H9 (cell line): Measurements from ENCODE around the gene KIF23. TPM values are rescaled to one million over a fixed set of nuclear protein-coding genes. Genes with fewer than 3 reads are reported as not detected.

Experiments
- DNase-seq: peaks from one replicate; pipeline ENCODE4 v3.0.0-alpha.2; 2017
- H2AFZ ChIP-seq: one replicate; pipeline ENCODE4 v1.6.1; 2013; ENCODE audit warnings: mild to moderate bottlenecking, low read length, control low read depth, moderate library complexity
- H2AK5ac ChIP-seq: 2 replicates; pipeline ENCODE4 v1.6.1; 2013; ENCODE audit warnings: low read length, control low read depth, mixed read lengths; ENCODE audit not compliant: insufficient read length
- H2BK120ac ChIP-seq: one replicate; pipeline ENCODE4 v1.6.1; 2013; ENCODE audit warnings: low read depth, mild to moderate bottlenecking, low read length, control low read depth, inconsistent platforms; ENCODE audit not compliant: poor library complexity, severe bottlenecking
- H2BK12ac ChIP-seq: 2 replicates; pipeline ENCODE4 v1.6.1; 2013; ENCODE audit warnings: low read length, control low read depth, mixed read lengths, low read depth; ENCODE audit not compliant: insufficient read length
- H2BK15ac ChIP-seq: 2 replicates; pipeline ENCODE4 v1.6.1; 2013; ENCODE audit warnings: low read depth, low read length, control low read depth
- H2BK20ac ChIP-seq: one replicate; pipeline ENCODE4 v1.6.1; 2013; ENCODE audit warnings: low read depth, mild to moderate bottlenecking, low read length, control low read depth, inconsistent platforms; ENCODE audit not compliant: poor library complexity, severe bottlenecking
- H2BK5ac ChIP-seq: 2 replicates; pipeline ENCODE4 v1.6.1; 2013; ENCODE audit warnings: low read length, control low read depth, mixed read lengths; ENCODE audit not compliant: insufficient read length
- H3K14ac ChIP-seq: 2 replicates; pipeline ENCODE4 v1.6.1; 2013; ENCODE audit warnings: low read length, control low read depth; ENCODE audit not compliant: insufficient read depth
- H3K18ac ChIP-seq: 2 replicates; pipeline ENCODE4 v1.6.1; 2013; ENCODE audit warnings: low read depth, mild to moderate bottlenecking, mixed read lengths, low read length, control low read depth; ENCODE audit not compliant: insufficient read length
- H3K23ac ChIP-seq: 2 replicates; pipeline ENCODE4 v1.6.1; 2013; ENCODE audit warnings: low read length, control low read depth, mixed read lengths, low read depth; ENCODE audit not compliant: insufficient read length
- H3K23me2 ChIP-seq: 2 replicates; pipeline ENCODE4 v1.6.1; 2013; ENCODE audit warnings: low read depth, mild to moderate bottlenecking, mixed read lengths, low read length, control low read depth; ENCODE audit not compliant: insufficient read length, poor library complexity, severe bottlenecking
- H3K27ac ChIP-seq: 2 replicates; pipeline ENCODE4 v1.5.1; 2013; ENCODE audit warnings: low read length, control low read depth, mixed read lengths, low read depth; ENCODE audit not compliant: insufficient read length
- H3K27me3 ChIP-seq: 2 replicates; pipeline ENCODE4 v1.6.1; 2013; ENCODE audit warnings: low read length, control low read depth, inconsistent platforms; ENCODE audit not compliant: insufficient read depth
- H3K4ac ChIP-seq: 2 replicates; pipeline ENCODE4 v1.6.1; 2013; ENCODE audit warnings: low read depth, mild to moderate bottlenecking, control low read depth, inconsistent platforms, low read length, moderate library complexity
- H3K4me1 ChIP-seq: 2 replicates; pipeline ENCODE4 v1.6.1; 2013; ENCODE audit warnings: low read length, control low read depth, inconsistent platforms; ENCODE audit not compliant: insufficient read depth
- H3K4me2 ChIP-seq: 2 replicates; pipeline ENCODE4 v1.6.1; 2013; ENCODE audit warnings: low read length, control low read depth, mixed read lengths; ENCODE audit not compliant: insufficient read length, insufficient read depth
- H3K56ac ChIP-seq: 2 replicates; pipeline ENCODE4 v1.6.1; 2013; ENCODE audit warnings: low read depth, mild to moderate bottlenecking, mixed read lengths, low read length, control low read depth; ENCODE audit not compliant: insufficient read length
- H3K79me1 ChIP-seq: 2 replicates; pipeline ENCODE4 v1.6.1; 2013; ENCODE audit warnings: low read depth, mild to moderate bottlenecking, moderate library complexity, low read length, control low read depth, inconsistent platforms; ENCODE audit not compliant: insufficient read depth, poor library complexity, severe bottlenecking
- H3K79me2 ChIP-seq: 2 replicates; pipeline ENCODE4 v1.6.1; 2013; ENCODE audit warnings: low read length, control low read depth, inconsistent platforms; ENCODE audit not compliant: insufficient read depth
- H3K9ac ChIP-seq: 2 replicates; pipeline ENCODE4 v1.6.1; 2013; ENCODE audit warnings: low read length, control low read depth, mixed read lengths; ENCODE audit not compliant: insufficient read length; ENCODE audit errors: extremely low read depth
- H3K9me3 ChIP-seq: one replicate; pipeline ENCODE4 v1.6.1; 2013; ENCODE audit warnings: low read depth, low read length, inconsistent platforms; ENCODE audit not compliant: control insufficient read depth
- H3T11ph ChIP-seq: one replicate; pipeline ENCODE4 v1.6.1; 2013; ENCODE audit warnings: mild to moderate bottlenecking, low read length, control low read depth, inconsistent platforms
- H4K20me1 ChIP-seq: one replicate; pipeline ENCODE4 v1.6.1; 2013; ENCODE audit not compliant: control insufficient read depth, insufficient read length, insufficient read depth
- H4K5ac ChIP-seq: 2 replicates; pipeline ENCODE4 v1.6.1; 2013; ENCODE audit warnings: low read depth, mild to moderate bottlenecking, mixed read lengths, low read length, control low read depth; ENCODE audit not compliant: insufficient read length
- H4K8ac ChIP-seq: replicated peaks from 2 replicates; pipeline ENCODE4 v1.6.1; 2013; ENCODE audit warnings: low read length, control low read depth, mixed read lengths, low read depth; ENCODE audit not compliant: insufficient read length
- H4K91ac ChIP-seq: 2 replicates; pipeline ENCODE4 v1.6.1; 2013; ENCODE audit warnings: low read depth, mild to moderate bottlenecking, moderate library complexity, mixed read lengths, low read length, control low read depth; ENCODE audit not compliant: insufficient read length
- H3K27ac Mint-ChIP-seq, 3 experiments: 2 replicates in 2 of 3; 3 replicates in 1 of 3; pipeline ENCODE4 v1.8.0; 2020 to 2021; ENCODE audit warnings: mixed read lengths in 3 of 3, mild to moderate bottlenecking in 1 of 3, moderate library complexity in 1 of 3
- H3K27me3 Mint-ChIP-seq: 2 replicates; pipeline ENCODE4 v1.8.0; 2021; ENCODE audit warnings: low read depth, mild to moderate bottlenecking, moderate library complexity, mixed read lengths
- H3K36me3 Mint-ChIP-seq, 3 experiments: 2 replicates in 2 of 3; 3 replicates in 1 of 3; pipeline ENCODE4 v1.8.0; 2020 to 2021; ENCODE audit warnings: low read depth in 3 of 3, mixed read lengths in 3 of 3; ENCODE audit not compliant: insufficient read depth in 1 of 3
- H3K4me1 Mint-ChIP-seq, 2 experiments: 2 replicates each; pipeline ENCODE4 v1.8.0; 2020; ENCODE audit warnings: mixed read lengths in 2 of 2
- H3K4me3 Mint-ChIP-seq, 2 experiments: 2 replicates in 1 of 2; 3 replicates in 1 of 2; pipeline ENCODE4 v1.8.0; 2020 to 2021; ENCODE audit warnings: mild to moderate bottlenecking in 2 of 2, mixed read lengths in 2 of 2, moderate library complexity in 1 of 2
- H3K9me3 Mint-ChIP-seq, 2 experiments: 2 replicates in 1 of 2; 3 replicates in 1 of 2; pipeline ENCODE4 v1.8.0; 2020; ENCODE audit warnings: mild to moderate bottlenecking in 2 of 2, mixed read lengths in 2 of 2, moderate library complexity in 1 of 2
- CTCF ChIP-seq: fragments of 200-600 bp; sonication (generic); conservative IDR thresholded peaks from 3 replicates; pipeline ENCODE4 v1.8.0; 2021; ENCODE audit warnings: antibody characterized with exemption, mild to moderate bottlenecking
- total RNA-seq: library from RNA; stranded (reverse); gene quantifications from 2 replicates; pipeline ENCODE4 v1.2.1, GENCODE V29; 2021

The KIF23 gene
- total RNA-seq, 1 experiment from 2014 or later, result 55.4 TPM

GRCh38 chr15:69417581-69417980 is 3.4 kb downstream of the KIF23 start:
- Histone ChIP-seq H2AK5ac (no peak overlapping the region), H3T11ph (no peak overlapping the region), H3K27me3 (no peaks in the 10 kb centered on the region), H3K14ac (no peak overlapping the region), H2AFZ (no peak overlapping the region), H2BK15ac (no peak overlapping the region), H3K4ac (no peak overlapping the region), H3K9me3 (no peaks in the 10 kb centered on the region), H3K27ac (no peak overlapping the region), H3K56ac (no peak overlapping the region), H4K5ac (no peak overlapping the region), H3K4me1 (no peaks in the 10 kb centered on the region), H2BK120ac (no peak overlapping the region), H4K8ac (no peak overlapping the region), H3K4me2 (no peak overlapping the region), H3K79me2 (peaks cover 10% of the 10 kb centered on the region; the same call in 1 of the 2 replicates), H4K20me1 (no peaks in the 10 kb centered on the region), H3K9ac (no peak overlapping the region), H4K91ac (no peak overlapping the region), H3K23me2 (no peaks in the 10 kb centered on the region), H3K23ac (no peak overlapping the region), H3K18ac (no peak overlapping the region), H2BK12ac (no peak overlapping the region), H3K79me1 (peaks cover 3% of the 10 kb centered on the region), H2BK5ac (no peak overlapping the region), H2BK20ac (no peak overlapping the region)
- no peak for DNase-seq
- Mint-ChIP-seq H3K36me3 (peaks cover 25 to 54% (median 52%) of the 10 kb centered on the region in 3 experiments), H3K4me3 (no peak overlapping the region), H3K4me1 (peaks cover 9 to 15% of the 10 kb centered on the region in 2 experiments), H3K9me3 (no peaks in the 10 kb centered on the region; a peak in 1 of 5 replicates), H3K27me3 (no peaks in the 10 kb centered on the region), H3K27ac (no peak overlapping the region)
- TF ChIP-seq CTCF, result no peak
